22Rv1 (cell line): Measurements from ENCODE around the gene PKP4.

Source experiments
- H3K27ac ChIP-seq: fragments of 450-650 bp; 2 replicates; pipeline ENCODE4 v1.5.1; 2017
- CTCF ChIP-seq: fragments of 450-650 bp; IDR thresholded peaks from 2 replicates; pipeline ENCODE4 v1.5.1; 2017; ENCODE audit warnings: mild to moderate bottlenecking
- ZFX ChIP-seq: fragments of 450-650 bp; IDR thresholded peaks from 2 replicates; pipeline ENCODE4 v1.6.1; 2017; ENCODE audit warnings: antibody characterized with exemption, borderline replicate concordance

PKP4 gene

GRCh38 chr2:158647436-158648231 is 190.9 kb downstream of the PKP4 start:
- no peak overlapping the region for H3K27ac ChIP-seq
- TF ChIP-seq ZFX (no peak), CTCF (no peak)

- TF ChIP-seq CTCF (no peak), ZFX (no peak)
Measured at GRCh38 chr2:158649846-158650245, 193.1 kb downstream of the PKP4 start.

GRCh38 chr2:158650646-158651357 is 194.1 kb downstream of the PKP4 start:
- TF ChIP-seq ZFX, result no peak
- no peak for TF ChIP-seq CTCF
- no peak overlapping the region for H3K27ac ChIP-seq

More at GRCh38 chr2:158649846-158650245, 193.1 kb downstream of the PKP4 start:
- H3K27ac ChIP-seq, result no peak overlapping the region

GRCh38 chr2:158651358-158652057 is 194.8 kb downstream of the PKP4 start:
- H3K27ac ChIP-seq, result no peak overlapping the region
- no peak for TF ChIP-seq ZFX
- no peak for TF ChIP-seq CTCF

GRCh38 chr2:158655628-158656027 is 198.9 kb downstream of the PKP4 start:
- TF ChIP-seq ZFX (no peak), CTCF (no peak)
- H3K27ac ChIP-seq, result no peak overlapping the region

- no peak overlapping the region for H3K27ac ChIP-seq
- TF ChIP-seq ZFX, result no peak
- no peak for TF ChIP-seq CTCF
Measured at GRCh38 chr2:158656492-158657229, 199.9 kb downstream of the PKP4 start.
